Neural cell (in vitro differentiated cells): Measurements from ENCODE around the gene UBA1.

ENCODE experiments used
- CTCF ChIP-seq: fragments of 450-650 bp; IDR thresholded peaks from 2 replicates; pipeline ENCODE4 v1.5.1; 2014; ENCODE audit warnings: antibody characterized with exemption, mild to moderate bottlenecking, moderate library complexity; ENCODE audit not compliant: poor library complexity, severe bottlenecking
- EP300 ChIP-seq: fragments of 450-650 bp; conservative IDR thresholded peaks from 2 replicates; pipeline ENCODE4 v1.6.1; 2014; ENCODE audit warnings: antibody characterized with exemption, mild to moderate bottlenecking, moderate library complexity; ENCODE audit not compliant: poor library complexity, severe bottlenecking
- POLR2AphosphoS5 ChIP-seq: IDR thresholded peaks from 2 replicates; pipeline ENCODE4 v1.6.1; 2012

- TF ChIP-seq CTCF (no peak), POLR2AphosphoS5 (no peak), EP300 (no peak)
Measured at GRCh38 chrX:47176101-47176740, 17.4 kb upstream of the UBA1 start.
